Measurements from ENCODE around the gene CCDC85C. TPM values are rescaled to one million over a fixed set of nuclear protein-coding genes. Genes with fewer than 3 reads are reported as not detected.

The CCDC85C gene
- total RNA-seq, 1 donor from 2014 or later, result 7.0 TPM

DNA sequence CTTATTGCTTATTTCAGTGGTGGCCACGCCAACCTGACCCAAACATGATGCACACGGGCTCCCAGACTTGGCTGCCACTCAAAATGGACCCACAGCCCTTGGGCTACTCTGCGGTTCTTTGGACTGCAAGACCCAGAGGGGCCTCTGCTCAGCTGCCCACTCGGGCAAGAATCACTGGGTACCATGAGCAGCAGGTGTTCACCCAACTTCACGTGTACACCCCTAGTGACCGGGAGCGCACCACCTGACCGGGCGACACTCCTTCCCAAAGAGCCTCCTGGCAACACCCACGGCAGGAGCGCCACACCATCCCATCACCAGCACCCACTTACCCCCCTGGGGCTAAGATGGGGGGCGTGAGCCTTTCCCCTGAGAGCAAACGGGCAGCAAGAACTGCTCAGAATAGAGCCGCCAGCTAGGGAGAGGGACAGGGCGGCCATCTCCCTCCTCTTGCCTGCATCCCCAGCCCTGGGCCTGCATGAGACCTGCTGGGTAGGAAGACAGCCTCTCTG, 90.8 kb downstream of the CCDC85C start:
- TF ChIP-seq, protein P1, sequence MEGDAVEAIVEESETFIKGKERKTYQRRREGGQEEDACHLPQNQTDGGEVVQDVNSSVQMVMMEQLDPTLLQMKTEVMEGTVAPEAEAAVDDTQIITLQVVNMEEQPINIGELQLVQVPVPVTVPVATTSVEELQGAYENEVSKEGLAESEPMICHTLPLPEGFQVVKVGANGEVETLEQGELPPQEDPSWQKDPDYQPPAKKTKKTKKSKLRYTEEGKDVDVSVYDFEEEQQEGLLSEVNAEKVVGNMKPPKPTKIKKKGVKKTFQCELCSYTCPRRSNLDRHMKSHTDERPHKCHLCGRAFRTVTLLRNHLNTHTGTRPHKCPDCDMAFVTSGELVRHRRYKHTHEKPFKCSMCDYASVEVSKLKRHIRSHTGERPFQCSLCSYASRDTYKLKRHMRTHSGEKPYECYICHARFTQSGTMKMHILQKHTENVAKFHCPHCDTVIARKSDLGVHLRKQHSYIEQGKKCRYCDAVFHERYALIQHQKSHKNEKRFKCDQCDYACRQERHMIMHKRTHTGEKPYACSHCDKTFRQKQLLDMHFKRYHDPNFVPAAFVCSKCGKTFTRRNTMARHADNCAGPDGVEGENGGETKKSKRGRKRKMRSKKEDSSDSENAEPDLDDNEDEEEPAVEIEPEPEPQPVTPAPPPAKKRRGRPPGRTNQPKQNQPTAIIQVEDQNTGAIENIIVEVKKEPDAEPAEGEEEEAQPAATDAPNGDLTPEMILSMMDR (IDR thresholded peaks at IDR 0.05), result no peak
- DNase-seq (ENCODE audit: low spot score), result peak; percentile 81
- Mint-ChIP-seq H3K27ac (ENCODE audit: unreplicated experiment) (no peak overlapping the region), H3K36me3 (ENCODE audit: low read depth) (peaks cover 9% of the 10 kb centered on the region), H3K27me3 (ENCODE audit: low read depth) (no peaks in the 10 kb centered on the region), H3K4me3 (ENCODE audit: unreplicated experiment) (no peak overlapping the region), H3K4me1 (ENCODE audit: low read depth) (peaks cover 27% of the 10 kb centered on the region), H3K9me3 (ENCODE audit: low read depth) (no peaks in the 10 kb centered on the region)

DNA sequence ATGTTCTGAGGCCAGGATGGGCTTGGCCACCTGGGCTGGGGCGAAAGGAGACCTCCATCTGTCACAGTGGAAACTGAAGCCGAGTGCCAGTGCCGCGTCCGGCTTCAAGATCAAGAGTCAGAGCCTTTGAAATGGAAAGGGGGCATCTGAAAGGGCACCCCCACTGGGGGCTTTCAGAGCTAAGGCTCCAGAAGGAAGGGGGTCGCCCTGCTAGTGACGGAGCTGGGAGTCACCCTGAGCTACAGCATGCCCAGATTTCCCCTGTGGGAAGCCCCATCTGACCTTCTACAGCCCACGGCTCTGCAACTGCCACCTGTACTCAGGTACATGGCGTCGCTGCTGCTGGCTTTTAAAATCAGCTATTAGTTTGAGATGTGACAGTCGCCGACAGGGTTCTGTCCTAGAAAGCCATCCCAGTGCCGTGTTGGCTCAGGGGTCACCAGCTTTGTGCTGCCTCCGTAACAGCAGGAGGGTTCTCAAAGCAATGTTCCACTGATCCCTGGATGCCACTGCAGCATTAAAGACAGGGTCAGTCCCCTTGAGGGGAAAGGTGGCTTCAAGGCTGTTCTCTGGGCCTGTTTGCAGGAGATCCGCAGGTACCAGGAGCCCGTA, 91.3 kb downstream of the CCDC85C start:
- Mint-ChIP-seq H3K4me1 (ENCODE audit: low read depth) (peaks cover 27% of the 10 kb centered on the region), H3K27ac (ENCODE audit: unreplicated experiment) (no peak overlapping the region), H3K9me3 (ENCODE audit: low read depth) (no peaks in the 10 kb centered on the region), H3K27me3 (ENCODE audit: low read depth) (no peaks in the 10 kb centered on the region), H3K4me3 (ENCODE audit: unreplicated experiment) (no peak overlapping the region), H3K36me3 (ENCODE audit: low read depth) (peaks cover 9% of the 10 kb centered on the region)
- TF ChIP-seq, protein P1 (IDR thresholded peaks at IDR 0.05), result no peak
- DNase-seq (ENCODE audit: low spot score), result peak; percentile 63

DNA sequence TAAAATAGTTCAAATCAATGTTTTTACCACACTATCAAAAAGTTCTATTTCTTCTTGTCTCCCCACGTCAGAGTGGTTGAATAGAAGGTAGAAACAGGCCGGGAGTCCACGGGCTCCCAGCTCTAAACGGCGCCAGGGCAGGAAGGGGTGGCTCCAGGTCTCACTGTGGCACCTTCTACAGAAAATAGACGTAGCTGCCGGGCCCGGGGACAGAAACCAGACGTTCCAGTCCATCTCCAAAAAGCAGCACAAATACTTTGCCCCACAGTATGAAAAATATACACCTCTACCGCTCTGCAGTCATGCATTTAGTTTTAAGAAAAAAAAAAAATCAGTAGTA, 91.9 kb downstream of the CCDC85C start:
- Mint-ChIP-seq H3K27ac (ENCODE audit: unreplicated experiment) (peak overlapping the region; percentile 77), H3K36me3 (ENCODE audit: low read depth) (peaks cover 11% of the 10 kb centered on the region), H3K27me3 (ENCODE audit: low read depth) (no peaks in the 10 kb centered on the region), H3K4me3 (ENCODE audit: unreplicated experiment) (no peak overlapping the region), H3K9me3 (ENCODE audit: low read depth) (no peaks in the 10 kb centered on the region), H3K4me1 (ENCODE audit: low read depth) (peaks cover 27% of the 10 kb centered on the region)
- TF ChIP-seq, protein P1 (IDR thresholded peaks at IDR 0.05), result no peak
- peak; percentile 49 for DNase-seq (ENCODE audit: low spot score)

GRCh38 chr14:99511421-99512109, 92.4 kb downstream of the CCDC85C start:
- Mint-ChIP-seq H3K27me3 (ENCODE audit: low read depth) (no peaks in the 10 kb centered on the region), H3K4me3 (ENCODE audit: unreplicated experiment) (no peak overlapping the region), H3K27ac (ENCODE audit: unreplicated experiment) (peak overlapping the region; percentile 77), H3K4me1 (ENCODE audit: low read depth) (peaks cover 27% of the 10 kb centered on the region), H3K9me3 (ENCODE audit: low read depth) (no peaks in the 10 kb centered on the region), H3K36me3 (ENCODE audit: low read depth) (peaks cover 15% of the 10 kb centered on the region)
- TF ChIP-seq, protein P1 (IDR thresholded peaks at IDR 0.05), result no peak
- DNase-seq (ENCODE audit: low spot score), result peak; percentile 85

DNA sequence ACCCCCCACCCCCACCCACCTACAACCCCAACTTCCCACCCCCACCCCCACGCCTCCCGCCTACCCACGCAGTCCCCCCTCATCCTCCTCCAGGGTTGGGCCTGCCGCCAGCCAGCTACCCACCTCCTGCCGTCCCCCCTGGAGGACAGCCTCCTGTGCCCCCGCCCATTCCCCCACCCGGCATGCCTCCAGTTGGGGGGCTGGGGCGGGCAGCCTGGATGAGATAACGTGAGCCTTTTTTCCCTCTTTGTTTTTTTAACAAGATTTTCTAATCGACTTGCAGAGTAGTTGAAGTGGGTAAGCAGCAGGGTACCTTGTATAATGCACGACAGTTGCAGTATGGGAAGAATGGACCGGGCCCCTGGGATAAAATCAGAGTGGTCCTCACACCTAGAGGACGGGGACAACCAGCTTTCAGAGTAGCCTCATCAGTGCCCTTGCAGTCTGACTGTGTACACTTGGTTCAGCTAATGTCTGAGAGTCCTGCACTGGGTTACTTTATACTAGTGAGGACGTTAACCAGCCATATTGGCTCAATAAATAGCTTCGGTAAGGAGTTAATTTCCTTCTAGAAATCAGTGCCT, 93.4 kb downstream of the CCDC85C start:
- peaks cover 23% of the 10 kb centered on the region for H3K36me3 Mint-ChIP-seq (ENCODE audit: low read depth)
- H3K27ac Mint-ChIP-seq (ENCODE audit: unreplicated experiment), result peak overlapping the region; percentile 77
- peak; percentile 49 for DNase-seq (ENCODE audit: low spot score)
- no peaks in the 10 kb centered on the region for H3K9me3 Mint-ChIP-seq (ENCODE audit: low read depth)
- TF ChIP-seq, protein P1 (IDR thresholded peaks at IDR 0.05), result no peak
- H3K27me3 Mint-ChIP-seq (ENCODE audit: low read depth), result no peaks in the 10 kb centered on the region
- no peak overlapping the region for H3K4me3 Mint-ChIP-seq (ENCODE audit: unreplicated experiment)
- H3K4me1 Mint-ChIP-seq (ENCODE audit: low read depth), result peaks cover 27% of the 10 kb centered on the region

Data from chondrocyte (in vitro differentiated cells).